ENCODE data around the gene CEPT1. TPM values are rescaled to one million over a fixed set of nuclear protein-coding genes. Genes with fewer than 3 reads are reported as not detected.
A peak's percentile ranks its signal among the peaks of the same experiment; 100 is the strongest.

The CEPT1 gene
- total and polyA plus RNA-seq, 2 of the 13 experiments (the other 11 are each of a cell fraction or from before 2014, with no cell fraction given): 35.7 to 48.2 TPM

DNA sequence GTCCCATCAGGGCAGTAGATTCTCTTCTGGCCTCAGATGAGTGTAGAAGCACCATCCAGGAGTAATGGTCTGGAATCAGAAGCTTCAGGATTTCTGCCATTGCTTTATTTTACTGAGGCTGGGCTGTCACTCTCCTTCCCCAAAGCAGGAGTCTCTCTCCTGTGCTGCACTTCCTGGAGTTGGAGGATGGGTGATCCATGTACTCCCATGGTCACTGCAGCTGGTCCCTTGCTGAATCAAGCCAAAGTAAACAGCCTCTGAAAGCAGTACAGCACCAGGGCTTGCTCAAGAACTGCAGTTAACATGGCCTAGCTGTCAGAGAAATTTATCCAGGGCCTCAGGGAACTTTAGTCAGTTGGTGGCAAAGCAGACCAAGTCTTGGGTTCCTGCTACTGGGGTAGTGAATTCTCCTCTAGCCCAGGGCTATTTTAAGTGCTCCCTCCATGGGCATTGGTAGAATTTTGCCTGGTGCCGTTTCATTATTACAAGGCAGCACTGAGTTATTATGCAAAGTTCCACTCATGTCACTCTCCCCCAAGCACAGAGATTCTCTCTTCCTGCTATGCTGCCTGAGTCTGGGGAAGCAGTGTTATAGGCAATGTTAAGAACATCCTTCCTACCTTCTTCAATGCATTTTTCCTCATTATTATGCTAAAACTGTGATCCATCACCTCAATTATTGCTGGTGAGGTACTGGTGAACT, 29.7 kb upstream of the CEPT1 start (continued):
- TF ChIP-seq ZNF879 (CRISPR knock-in tag; IDR thresholded peaks at IDR 0.05) (no peak), FOSL2 (CRISPR knock-in tag; IDR thresholded peaks at IDR 0.05) (peak; percentile 43; the same call in 1 of the 2 replicates), SP1 (IDR thresholded peaks at IDR 0.05) (no peak), SP1 (CRISPR knock-in tag; IDR thresholded peaks at IDR 0.05) (no peak), FOXC1 (CRISPR knock-in tag; IDR thresholded peaks at IDR 0.05; ENCODE audit: borderline replicate concordance) (no peak), RBM22 (optimal IDR thresholded peaks at IDR 0.05; ENCODE audit: low read length) (no peak), U2AF1 (optimal IDR thresholded peaks at IDR 0.05; ENCODE audit: low read depth, low read length) (no peak), ZIK1 (CRISPR knock-in tag; IDR thresholded peaks at IDR 0.05; ENCODE audit: borderline replicate concordance, low read depth) (no peak), ZNF550 (CRISPR knock-in tag; IDR thresholded peaks at IDR 0.05; ENCODE audit: borderline replicate concordance) (no peak), MXI1 (IDR thresholded peaks at IDR 0.05; ENCODE audit: borderline replicate concordance, low read depth, low read length) (peak; percentile 29; the same call in 1 of the 3 replicates), ADNP (CRISPR knock-in tag; IDR thresholded peaks at IDR 0.05) (no peak), KMT2B (CRISPR knock-in tag; IDR thresholded peaks at IDR 0.05) (no peak), ZNF234 (CRISPR knock-in tag; conservative IDR thresholded peaks at IDR 0.05) (no peak), TEAD2 (CRISPR knock-in tag; IDR thresholded peaks at IDR 0.05) (no peak), ARID5B (CRISPR knock-in tag; IDR thresholded peaks at IDR 0.05) (peak; percentile 71), ZNF605 (CRISPR knock-in tag; IDR thresholded peaks at IDR 0.05) (0 out of 2 replicates have a peak, but pooled peaks have one; percentile 30), CAMTA2 (CRISPR knock-in tag; IDR thresholded peaks at IDR 0.05; ENCODE audit: borderline replicate concordance) (no peak), KDM3A (CRISPR knock-in tag; IDR thresholded peaks at IDR 0.05; ENCODE audit: low read depth) (no peak), FOXK2 (IDR thresholded peaks at IDR 0.05) (no peak), ZNF224 (CRISPR knock-in tag; IDR thresholded peaks at IDR 0.05) (0 out of 2 replicates have a peak, but pooled peaks have one; percentile 64), ZBTB10 (CRISPR knock-in tag; IDR thresholded peaks at IDR 0.05; ENCODE audit: borderline replicate concordance) (no peak), FOXM1 (CRISPR knock-in tag; IDR thresholded peaks at IDR 0.05) (no peak), RBAK (CRISPR knock-in tag; IDR thresholded peaks at IDR 0.05) (no peak)
- TF ChIP-seq, protein P1, sequence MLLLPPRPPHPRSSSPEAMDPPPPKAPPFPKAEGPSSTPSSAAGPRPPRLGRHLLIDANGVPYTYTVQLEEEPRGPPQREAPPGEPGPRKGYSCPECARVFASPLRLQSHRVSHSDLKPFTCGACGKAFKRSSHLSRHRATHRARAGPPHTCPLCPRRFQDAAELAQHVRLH (CRISPR knock-in tag; IDR thresholded peaks at IDR 0.05; ENCODE audit: borderline replicate concordance, low read depth): no peak
- TF ChIP-seq, protein P2, sequence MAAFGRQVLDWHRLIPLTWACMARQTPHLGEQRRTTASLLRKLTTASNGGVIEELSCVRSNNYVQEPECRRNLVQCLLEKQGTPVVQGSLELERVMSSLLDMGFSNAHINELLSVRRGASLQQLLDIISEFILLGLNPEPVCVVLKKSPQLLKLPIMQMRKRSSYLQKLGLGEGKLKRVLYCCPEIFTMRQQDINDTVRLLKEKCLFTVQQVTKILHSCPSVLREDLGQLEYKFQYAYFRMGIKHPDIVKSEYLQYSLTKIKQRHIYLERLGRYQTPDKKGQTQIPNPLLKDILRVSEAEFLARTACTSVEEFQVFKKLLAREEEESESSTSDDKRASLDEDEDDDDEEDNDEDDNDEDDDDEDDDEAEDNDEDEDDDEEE (CRISPR knock-in tag; IDR thresholded peaks at IDR 0.05): no peak

Data from HepG2 (cell line).